Epithelial cell of esophagus (primary cell): ENCODE data around the gene CD48.

Experiments
- DNase-seq: peaks from one replicate; pipeline ENCODE4 v3.0.0; 2010; ENCODE audit warnings: low read depth
- H3K4me3 ChIP-seq: 2 replicates; pipeline ENCODE4 v1.5.1; 2011; ENCODE audit warnings: mild to moderate bottlenecking, low read length, control low read depth
- TF ChIP-seq, protein P1 (sequence below): IDR thresholded peaks from 2 replicates; pipeline ENCODE4 v1.5.1; 2011; ENCODE audit warnings: low read depth, mild to moderate bottlenecking, low read length, control low read depth, inconsistent platforms; ENCODE audit not compliant: insufficient read depth; ENCODE audit errors: missing control alignments

CD48 gene

GRCh38 chr1:160682983-160683865 lies 28.4 kb downstream of the CD48 start:
- DNase-seq, result peak; percentile 6
- no peak overlapping the region for H3K4me3 ChIP-seq
- TF ChIP-seq, protein P1, sequence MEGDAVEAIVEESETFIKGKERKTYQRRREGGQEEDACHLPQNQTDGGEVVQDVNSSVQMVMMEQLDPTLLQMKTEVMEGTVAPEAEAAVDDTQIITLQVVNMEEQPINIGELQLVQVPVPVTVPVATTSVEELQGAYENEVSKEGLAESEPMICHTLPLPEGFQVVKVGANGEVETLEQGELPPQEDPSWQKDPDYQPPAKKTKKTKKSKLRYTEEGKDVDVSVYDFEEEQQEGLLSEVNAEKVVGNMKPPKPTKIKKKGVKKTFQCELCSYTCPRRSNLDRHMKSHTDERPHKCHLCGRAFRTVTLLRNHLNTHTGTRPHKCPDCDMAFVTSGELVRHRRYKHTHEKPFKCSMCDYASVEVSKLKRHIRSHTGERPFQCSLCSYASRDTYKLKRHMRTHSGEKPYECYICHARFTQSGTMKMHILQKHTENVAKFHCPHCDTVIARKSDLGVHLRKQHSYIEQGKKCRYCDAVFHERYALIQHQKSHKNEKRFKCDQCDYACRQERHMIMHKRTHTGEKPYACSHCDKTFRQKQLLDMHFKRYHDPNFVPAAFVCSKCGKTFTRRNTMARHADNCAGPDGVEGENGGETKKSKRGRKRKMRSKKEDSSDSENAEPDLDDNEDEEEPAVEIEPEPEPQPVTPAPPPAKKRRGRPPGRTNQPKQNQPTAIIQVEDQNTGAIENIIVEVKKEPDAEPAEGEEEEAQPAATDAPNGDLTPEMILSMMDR, result no peak

DNA sequence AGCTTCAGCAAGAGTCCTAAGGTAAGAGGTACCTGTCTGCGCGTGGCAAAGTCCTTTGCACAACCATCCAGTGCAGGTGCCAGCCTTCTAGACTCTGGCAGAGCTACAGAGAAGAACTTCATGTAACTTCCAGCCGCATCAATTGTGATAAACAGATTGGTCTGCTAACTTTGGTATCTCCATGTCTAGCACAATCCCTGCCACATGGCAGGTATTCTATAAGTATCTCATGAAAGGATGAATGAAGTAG lies 29.8 kb downstream of the CD48 start:
- no peak overlapping the region for H3K4me3 ChIP-seq
- no peak for DNase-seq
- TF ChIP-seq, protein P1, result no peak

DNA sequence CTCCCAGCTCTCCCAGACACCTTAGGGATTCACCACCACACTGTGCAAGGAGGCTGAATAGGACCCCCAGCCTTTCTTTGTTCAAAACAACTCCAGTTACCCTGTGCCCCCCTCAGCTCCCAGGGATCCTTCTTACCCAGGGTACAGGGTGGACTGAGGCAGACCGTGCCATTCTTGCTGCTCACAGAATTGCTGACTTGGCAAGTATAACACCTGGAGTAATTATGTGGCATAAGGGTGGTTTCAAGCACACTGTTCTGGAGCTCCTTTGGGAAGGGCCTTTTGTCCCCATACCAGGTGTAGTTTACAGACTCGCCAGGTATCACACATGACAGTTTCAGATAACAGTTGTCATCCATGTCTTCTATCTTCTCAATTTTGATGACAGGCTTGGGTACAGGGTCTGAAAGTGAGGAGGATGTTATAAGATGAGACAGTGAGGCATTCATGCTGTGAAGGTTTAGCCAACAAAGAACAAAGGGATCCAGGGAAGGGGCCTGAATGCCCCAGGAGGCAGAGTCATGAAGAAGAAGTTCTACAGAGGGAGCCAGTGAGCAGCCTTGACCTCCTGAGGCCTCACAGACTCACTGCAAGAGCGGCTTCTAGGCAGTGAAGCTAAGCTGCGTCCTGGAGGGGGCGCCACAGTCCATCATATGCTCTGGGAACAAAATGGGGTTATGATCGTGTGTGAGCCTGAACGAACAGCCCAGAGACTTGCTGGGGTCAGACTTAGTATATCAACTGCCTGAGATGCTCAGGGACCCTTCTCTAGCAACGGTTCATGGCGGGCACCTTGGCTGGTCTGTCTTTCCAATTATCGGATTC lies 30.3 kb downstream of the CD48 start:
- DNase-seq, result peak; percentile 79
- TF ChIP-seq, protein P1, result peak; percentile 57
- H3K4me3 ChIP-seq, result no peak overlapping the region

DNA sequence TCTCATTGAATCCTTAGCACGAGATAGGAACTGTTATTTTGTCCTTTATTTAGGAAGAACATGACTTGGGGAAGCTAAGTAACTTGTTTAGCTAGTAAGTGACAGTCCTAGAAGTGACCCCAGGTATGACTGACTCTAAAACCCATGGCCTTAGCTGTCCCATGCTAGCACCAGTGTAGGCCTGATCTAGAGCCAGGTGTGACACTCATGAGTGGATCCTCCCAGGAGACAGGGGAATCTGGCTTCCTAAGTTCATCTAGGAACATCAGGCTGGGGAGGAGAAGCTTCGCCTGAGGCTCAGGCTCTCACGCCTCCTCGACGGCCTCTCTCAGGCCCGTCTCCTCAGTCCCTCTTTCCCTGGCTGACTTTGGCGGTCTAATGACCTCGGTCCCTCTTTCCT lies 31.2 kb downstream of the CD48 start:
- TF ChIP-seq, protein P1, result no peak
- H3K4me3 ChIP-seq, result no peak overlapping the region
- DNase-seq, result no peak

DNA sequence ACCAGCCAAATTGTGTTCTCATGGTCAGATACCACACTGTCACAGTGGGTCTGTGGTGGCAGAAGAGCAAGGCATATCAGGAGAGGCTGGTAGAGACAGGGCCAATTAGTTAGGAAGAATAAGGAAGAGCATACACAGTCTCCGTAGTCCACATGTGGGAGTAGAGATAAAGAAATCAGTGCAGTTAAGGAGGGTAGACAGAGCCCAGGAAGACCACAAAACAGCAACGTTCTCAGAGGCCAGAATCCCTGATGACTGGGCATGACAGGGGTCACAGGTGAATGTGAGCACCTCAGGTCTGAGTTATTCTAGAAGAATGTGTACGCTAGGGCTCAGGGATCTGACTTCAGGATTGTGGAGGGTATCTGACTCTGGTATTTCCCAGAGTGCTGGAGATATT lies 31.7 kb downstream of the CD48 start:
- H3K4me3 ChIP-seq, result no peak overlapping the region
- no peak for DNase-seq
- TF ChIP-seq, protein P1, result no peak

GRCh38 chr1:160676869-160677597 lies 34.6 kb downstream of the CD48 start:
- no peak for DNase-seq
- no peak overlapping the region for H3K4me3 ChIP-seq
- TF ChIP-seq, protein P1, result no peak
